Mesodermal cell (in vitro differentiated cells): ENCODE measurements around the gene MRPL39.
"Not testable (repeated sequence)": the region's sequence is repeated elsewhere in the genome, so short reads cannot be mapped to it uniquely, and the experiment has no call there.

ENCODE experiments used
- H3K27ac ChIP-seq: 2 replicates; pipeline ENCODE4 v1.7.0; 2013; ENCODE audit warnings: mild to moderate bottlenecking, low read depth, low read length, moderate library complexity; ENCODE audit not compliant: severe bottlenecking
- H3K36me3 ChIP-seq: 2 replicates; pipeline ENCODE4 v1.7.1; 2013; ENCODE audit warnings: mild to moderate bottlenecking, low read length, moderate library complexity; ENCODE audit not compliant: control insufficient read depth, insufficient read depth
- H3K4me1 ChIP-seq: one replicate; pipeline ENCODE4 v1.7.1; 2013; ENCODE audit warnings: mild to moderate bottlenecking, low read length; ENCODE audit not compliant: insufficient read depth, control insufficient read depth, poor library complexity, severe bottlenecking
- H3K4me3 ChIP-seq: 2 replicates; pipeline ENCODE4 v1.7.0; 2013; ENCODE audit warnings: low read length, control low read depth, mild to moderate bottlenecking; ENCODE audit not compliant: insufficient read depth, poor library complexity, severe bottlenecking; ENCODE audit errors: extremely low read depth
- H3K9me3 ChIP-seq: 2 replicates; pipeline ENCODE4 v1.7.1; 2013; ENCODE audit warnings: mild to moderate bottlenecking, low read length, moderate library complexity; ENCODE audit not compliant: control insufficient read depth
- WGBS, 2 experiments: methylation state at CpG; one replicate each; pipeline ENCODE4 v1.1.5; 2013; ENCODE audit warnings: missing lambda C conversion rate in 2 of 2; ENCODE audit not compliant: insufficient coverage in 2 of 2; 5-methylcytosine and 5-hydroxymethylcytosine counted together

Gene MRPL39

GRCh38 chr21:25637851-25638659 is 30.8 kb upstream of the MRPL39 start:
- Histone ChIP-seq H3K9me3 (no peaks in the 10 kb centered on the region), H3K27ac (no peak overlapping the region)
- 48 to 50% methylated on average over 4 of the region's 5 CpGs for WGBS, 2 experiments

DNA sequence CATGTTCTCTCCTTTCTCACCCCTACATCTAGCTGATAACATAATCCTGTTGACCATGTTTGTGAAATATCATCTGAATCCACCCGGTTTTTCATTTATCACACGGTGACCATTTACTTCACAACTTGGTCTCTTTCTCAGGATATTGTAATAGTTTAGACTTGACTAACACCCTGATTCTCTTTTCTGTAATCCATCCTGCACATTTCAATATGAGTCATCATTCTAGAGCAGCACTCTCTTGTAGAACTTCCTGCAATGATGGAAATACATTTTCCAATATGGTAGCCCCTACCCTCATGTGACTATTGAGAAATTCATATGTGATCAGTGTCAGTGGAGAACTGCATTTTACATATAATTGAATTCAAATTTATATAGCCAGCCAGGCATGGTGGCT is 29.4 kb upstream of the MRPL39 start:
- Histone ChIP-seq H3K36me3 (no peaks in the 10 kb centered on the region), H3K4me1 (no peaks in the 10 kb centered on the region), H3K4me3 (no peak overlapping the region), H3K27ac (no peak overlapping the region), H3K9me3 (no peaks in the 10 kb centered on the region)
- WGBS, 2 experiments: 100% methylated on average over 2 of the region's 2 CpGs; no CpG with 5 or more reads in 1 of the 2 experiments

More at GRCh38 chr21:25637851-25638659, 30.8 kb upstream of the MRPL39 start:
- Histone ChIP-seq H3K4me3 (no peak overlapping the region), H3K4me1 (no peaks in the 10 kb centered on the region), H3K36me3 (no peaks in the 10 kb centered on the region)

DNA sequence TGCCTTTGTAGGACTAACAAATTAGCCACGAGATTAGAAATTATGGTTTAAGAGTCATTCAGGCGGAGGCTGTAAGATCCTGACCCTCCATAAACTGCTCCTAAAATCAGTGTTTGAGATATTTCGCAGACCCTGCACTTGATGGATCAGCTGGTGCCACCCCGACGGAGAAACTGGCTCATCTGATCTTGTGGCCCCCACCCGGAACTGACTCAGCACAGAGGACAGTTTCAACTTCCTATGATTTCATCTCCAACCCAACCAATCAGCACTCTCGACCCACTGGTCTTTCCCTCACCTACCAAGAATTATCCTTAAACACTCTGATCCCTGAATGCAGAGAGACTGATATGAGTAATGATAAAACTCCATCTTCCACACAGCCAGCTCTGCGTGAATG is 28.0 kb upstream of the MRPL39 start:
- no peaks in the 10 kb centered on the region for H3K9me3 ChIP-seq
- no peaks in the 10 kb centered on the region for H3K4me1 ChIP-seq
- no peak overlapping the region for H3K4me3 ChIP-seq
- 76 to 83% methylated on average over 5 to 6 of the region's 8 CpGs for WGBS, 2 experiments
- H3K36me3 ChIP-seq: no peaks in the 10 kb centered on the region
- no peak overlapping the region for H3K27ac ChIP-seq

DNA sequence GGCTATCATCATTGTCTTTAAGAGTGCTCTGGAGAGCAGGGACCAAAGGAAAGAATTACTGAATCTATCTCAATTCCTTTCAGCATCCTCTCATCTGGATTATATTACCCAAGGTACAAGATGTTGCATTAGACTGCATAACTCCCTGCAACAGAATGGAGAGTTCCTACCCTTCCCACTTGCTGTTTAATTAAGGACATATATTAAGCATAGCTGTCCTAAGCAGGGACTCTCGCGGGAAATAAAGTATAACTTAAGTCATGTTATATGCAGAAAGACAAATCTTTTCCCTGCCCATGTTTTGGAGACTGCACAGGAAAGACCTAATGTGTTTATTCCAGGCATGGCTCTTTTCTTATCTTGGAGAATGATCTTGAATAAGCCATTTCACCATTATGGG is 25.0 kb upstream of the MRPL39 start:
- Histone ChIP-seq H3K4me3 (no peak overlapping the region), H3K36me3 (no peaks in the 10 kb centered on the region), H3K9me3 (no peaks in the 10 kb centered on the region), H3K4me1 (no peaks in the 10 kb centered on the region), H3K27ac (no peak overlapping the region)
- no CpG with 5 or more reads among the region's 2 CpGs for WGBS, 2 experiments

DNA sequence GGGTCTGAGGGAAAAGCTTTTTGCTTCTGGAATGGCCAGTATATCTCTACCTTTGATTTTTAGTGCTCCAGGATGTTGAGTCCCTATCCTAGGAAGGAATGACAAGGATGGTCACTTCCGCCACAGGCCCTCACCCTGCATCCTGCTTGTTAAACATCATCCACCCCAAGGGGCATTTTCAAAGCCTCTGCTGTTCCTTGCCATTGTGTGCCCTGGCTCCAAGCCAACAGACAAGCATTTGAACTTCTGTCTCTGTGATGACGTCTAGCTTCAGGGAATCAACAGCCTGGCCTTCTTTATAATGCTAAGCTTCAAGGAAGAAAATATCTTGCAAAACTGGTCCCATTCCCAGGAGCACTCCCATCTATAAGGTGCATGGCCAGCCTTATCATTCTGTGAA is 19.5 kb upstream of the MRPL39 start:
- no peaks in the 10 kb centered on the region for H3K4me1 ChIP-seq

GRCh38 chr21:25625776-25626555 is 18.7 kb upstream of the MRPL39 start:
- not testable (repeated sequence) for H3K36me3 ChIP-seq, H3K9me3 ChIP-seq, H3K27ac ChIP-seq, H3K4me3 ChIP-seq, H3K4me1 ChIP-seq
- WGBS, 2 experiments: 84 to 88% methylated on average over 10 of the region's 11 CpGs

More for the DNA sequence above, 19.5 kb upstream of the MRPL39 start:
- Histone ChIP-seq H3K36me3 (no peaks in the 10 kb centered on the region), H3K9me3 (no peaks in the 10 kb centered on the region), H3K4me3 (no peak overlapping the region), H3K27ac (no peak overlapping the region)
- 63 to 82% methylated on average over 2 of the region's 2 CpGs for WGBS, 2 experiments

GRCh38 chr21:25625036-25625435 is 17.8 kb upstream of the MRPL39 start:
- H3K4me3 ChIP-seq: no peak overlapping the region
- H3K4me1 ChIP-seq: no peaks in the 10 kb centered on the region
- no peaks in the 10 kb centered on the region for H3K36me3 ChIP-seq
- H3K27ac ChIP-seq: no peak overlapping the region
- no peaks in the 10 kb centered on the region for H3K9me3 ChIP-seq
- no CpG with 5 or more reads among the region's 1 CpG for WGBS, 2 experiments

GRCh38 chr21:25624511-25624910 is 17.2 kb upstream of the MRPL39 start:
- H3K4me1 ChIP-seq: no peaks in the 10 kb centered on the region
- no peaks in the 10 kb centered on the region for H3K36me3 ChIP-seq
- WGBS, 2 experiments: 81 to 100% methylated on average over 2 to 4 of the region's 4 CpGs
- no peak overlapping the region for H3K27ac ChIP-seq
- no peak overlapping the region for H3K4me3 ChIP-seq
- H3K9me3 ChIP-seq: no peaks in the 10 kb centered on the region

GRCh38 chr21:25619198-25619597 is 11.9 kb upstream of the MRPL39 start:
- no peaks in the 10 kb centered on the region for H3K4me1 ChIP-seq
- 78 to 100% methylated on average over 2 of the region's 2 CpGs for WGBS, 2 experiments
- no peaks in the 10 kb centered on the region for H3K9me3 ChIP-seq
- H3K27ac ChIP-seq: no peak overlapping the region
- no peak overlapping the region for H3K4me3 ChIP-seq
- no peaks in the 10 kb centered on the region for H3K36me3 ChIP-seq

DNA sequence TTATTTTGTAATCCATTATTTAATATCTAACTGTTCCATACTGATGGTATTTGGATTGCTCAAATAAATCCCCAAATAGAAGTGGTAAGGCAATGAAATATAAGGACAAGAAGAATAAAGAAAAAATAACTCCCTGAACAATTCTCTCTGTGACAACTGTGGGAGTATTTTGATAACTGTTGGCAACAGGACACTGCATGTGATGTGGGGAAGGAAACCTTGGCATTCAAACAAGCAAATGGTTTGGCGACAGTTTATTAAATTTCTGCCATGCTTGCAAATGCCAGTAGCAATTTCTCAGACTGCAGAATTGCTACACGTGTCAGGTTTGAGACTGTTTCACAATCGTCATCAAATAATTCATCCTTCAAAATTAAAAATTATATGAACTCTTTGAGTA is 8.6 kb upstream of the MRPL39 start:
- no peaks in the 10 kb centered on the region for H3K36me3 ChIP-seq
- no peak overlapping the region for H3K27ac ChIP-seq
- H3K9me3 ChIP-seq: no peaks in the 10 kb centered on the region
- 88 to 100% methylated on average over 1 to 2 of the region's 3 CpGs for WGBS, 2 experiments
- H3K4me3 ChIP-seq: no peak overlapping the region
- no peaks in the 10 kb centered on the region for H3K4me1 ChIP-seq

- H3K9me3 ChIP-seq: no peaks in the 10 kb centered on the region
- H3K4me1 ChIP-seq: no peaks in the 10 kb centered on the region
- H3K27ac ChIP-seq: no peak overlapping the region
- WGBS, 2 experiments: no CpG with 5 or more reads among the region's 1 CpG
- H3K36me3 ChIP-seq: no peaks in the 10 kb centered on the region
- no peak overlapping the region for H3K4me3 ChIP-seq
These were observed 7.2 kb upstream of the MRPL39 start for GRCh38 chr21:25614441-25614840.
